HL-60 (cell line): Measurements from ENCODE around the gene COX20.

Source experiments
- DNase-seq, 2 experiments: peaks; one replicate each; pipeline ENCODE4 v3.0.0-alpha.2; 2010 to 2020; ENCODE audit warnings: low read depth in 1 of 2, low spot score in 1 of 2
- H3K27ac ChIP-seq: fragments of 250-450 bp; sonication (Bioruptor Pico); replicated peaks from 2 replicates; pipeline ENCODE4 v1.5.1; 2020; ENCODE audit warnings: mild to moderate bottlenecking, moderate library complexity
- H3K27me3 ChIP-seq: fragments of 250-450 bp; sonication (Bioruptor Pico); 2 replicates; pipeline ENCODE4 v1.5.1; 2021; ENCODE audit warnings: mild to moderate bottlenecking, moderate library complexity; ENCODE audit not compliant: insufficient read depth, poor library complexity, severe bottlenecking
- H3K4me3 ChIP-seq: replicated peaks from 2 replicates; pipeline ENCODE4 v1.5.1; 2011; ENCODE audit warnings: mild to moderate bottlenecking, control low read depth, low read length; ENCODE audit not compliant: insufficient read depth
- CTCF ChIP-seq: IDR thresholded peaks from one replicate; pipeline ENCODE4 v1.5.1; 2011; ENCODE audit warnings: low read length, control low read depth, inconsistent platforms; ENCODE audit not compliant: insufficient read depth
- GABPA ChIP-seq: IDR thresholded peaks from 2 replicates; pipeline ENCODE4 v1.6.1; 2012; ENCODE audit warnings: low read depth
- POLR2AphosphoS5 ChIP-seq: IDR thresholded peaks from 2 replicates; pipeline ENCODE4 v1.6.1; 2012; ENCODE audit warnings: low read depth
- SPI1 ChIP-seq: IDR thresholded peaks from 2 replicates; pipeline ENCODE4 v1.6.1; 2012; ENCODE audit warnings: low read depth, mild to moderate bottlenecking, borderline replicate concordance
- TF ChIP-seq, protein P1 (sequence below): IDR thresholded peaks from 2 replicates; pipeline ENCODE4 v1.6.1; 2012; ENCODE audit warnings: low read depth; ENCODE audit not compliant: insufficient replicate concordance

COX20 gene

GRCh38 chr1:244836584-244836983 is 1.1 kb downstream of the COX20 start:
- H3K27me3 ChIP-seq: no peaks in the 10 kb centered on the region
- H3K4me3 ChIP-seq: peak overlapping the region; percentile 60
- H3K27ac ChIP-seq: peak overlapping the region; percentile 99
- TF ChIP-seq POLR2AphosphoS5 (no peak), CTCF (no peak), SPI1 (no peak), GABPA (no peak)
- TF ChIP-seq, protein P1, sequence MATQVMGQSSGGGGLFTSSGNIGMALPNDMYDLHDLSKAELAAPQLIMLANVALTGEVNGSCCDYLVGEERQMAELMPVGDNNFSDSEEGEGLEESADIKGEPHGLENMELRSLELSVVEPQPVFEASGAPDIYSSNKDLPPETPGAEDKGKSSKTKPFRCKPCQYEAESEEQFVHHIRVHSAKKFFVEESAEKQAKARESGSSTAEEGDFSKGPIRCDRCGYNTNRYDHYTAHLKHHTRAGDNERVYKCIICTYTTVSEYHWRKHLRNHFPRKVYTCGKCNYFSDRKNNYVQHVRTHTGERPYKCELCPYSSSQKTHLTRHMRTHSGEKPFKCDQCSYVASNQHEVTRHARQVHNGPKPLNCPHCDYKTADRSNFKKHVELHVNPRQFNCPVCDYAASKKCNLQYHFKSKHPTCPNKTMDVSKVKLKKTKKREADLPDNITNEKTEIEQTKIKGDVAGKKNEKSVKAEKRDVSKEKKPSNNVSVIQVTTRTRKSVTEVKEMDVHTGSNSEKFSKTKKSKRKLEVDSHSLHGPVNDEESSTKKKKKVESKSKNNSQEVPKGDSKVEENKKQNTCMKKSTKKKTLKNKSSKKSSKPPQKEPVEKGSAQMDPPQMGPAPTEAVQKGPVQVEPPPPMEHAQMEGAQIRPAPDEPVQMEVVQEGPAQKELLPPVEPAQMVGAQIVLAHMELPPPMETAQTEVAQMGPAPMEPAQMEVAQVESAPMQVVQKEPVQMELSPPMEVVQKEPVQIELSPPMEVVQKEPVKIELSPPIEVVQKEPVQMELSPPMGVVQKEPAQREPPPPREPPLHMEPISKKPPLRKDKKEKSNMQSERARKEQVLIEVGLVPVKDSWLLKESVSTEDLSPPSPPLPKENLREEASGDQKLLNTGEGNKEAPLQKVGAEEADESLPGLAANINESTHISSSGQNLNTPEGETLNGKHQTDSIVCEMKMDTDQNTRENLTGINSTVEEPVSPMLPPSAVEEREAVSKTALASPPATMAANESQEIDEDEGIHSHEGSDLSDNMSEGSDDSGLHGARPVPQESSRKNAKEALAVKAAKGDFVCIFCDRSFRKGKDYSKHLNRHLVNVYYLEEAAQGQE: no peak
- DNase-seq: peak in 1 of 2 experiments; percentile 10

GRCh38 chr1:244837597-244838258 is 2.3 kb downstream of the COX20 start:
- TF ChIP-seq POLR2AphosphoS5 (peak; percentile 75), SPI1 (no peak)
- H3K4me3 ChIP-seq: peak overlapping the region; percentile 60
- H3K27ac ChIP-seq: peak overlapping the region; percentile 99
- peak in 1 of 2 experiments; percentile 39 for DNase-seq
- H3K27me3 ChIP-seq: no peaks in the 10 kb centered on the region

- Histone ChIP-seq H3K27ac (no peak overlapping the region), H3K4me3 (no peak overlapping the region), H3K27me3 (no peaks in the 10 kb centered on the region)
- TF ChIP-seq, protein P1: no peak
- TF ChIP-seq POLR2AphosphoS5 (peak; percentile 23; the same call in 1 of the 2 replicates), SPI1 (no peak), CTCF (no peak), GABPA (no peak)
- DNase-seq: peak in 1 of 2 experiments; percentile 40
These were observed 4.2 kb downstream of the COX20 start for GRCh38 chr1:244839656-244840055.

GRCh38 chr1:244840219-244840794 is 4.8 kb downstream of the COX20 start:
- Histone ChIP-seq H3K4me3 (no peak overlapping the region), H3K27ac (no peak overlapping the region), H3K27me3 (no peaks in the 10 kb centered on the region)
- TF ChIP-seq, protein P1: no peak
- TF ChIP-seq POLR2AphosphoS5: peak; percentile 21; the same call in 1 of the 2 replicates
- peak in 1 of 2 experiments; percentile 17 for DNase-seq
